GM11168 (cell line): ENCODE data around the gene CCDC7.
"Not testable (repeated sequence)": the region's sequence is repeated elsewhere in the genome, so short reads cannot be mapped to it uniquely, and the experiment has no call there.

Experiments
- in situ Hi-C: fragments of 300-500 bp; cut with MboI; formaldehyde crosslinking; loops from one replicate; pipeline ENCODE4 v1.12.0; 2022; ENCODE audit warnings: low sequenced_read_pairs; ENCODE audit not compliant: unreplicated experiment

The CCDC7 gene

GRCh38 chr10:32909456-32909855 lies 463.5 kb downstream of the CCDC7 start:
- in situ Hi-C loops: no loop called here

- in situ Hi-C loops: not testable (repeated sequence)
Observed at GRCh38 chr10:32909970-32910369, 464.0 kb downstream of the CCDC7 start.

- in situ Hi-C loops: no loop called here
Observed at GRCh38 chr10:32911285-32912016, 465.5 kb downstream of the CCDC7 start.

- in situ Hi-C loops: not testable (repeated sequence)
Observed at GRCh38 chr10:32917817-32918216, 471.9 kb downstream of the CCDC7 start.

GRCh38 chr10:32922170-32922569 lies 476.2 kb downstream of the CCDC7 start:
- in situ Hi-C loops: no loop called here

- in situ Hi-C loops: no loop called here
Observed at GRCh38 chr10:32923134-32923533, 477.2 kb downstream of the CCDC7 start.

GRCh38 chr10:32923849-32924248 lies 477.9 kb downstream of the CCDC7 start:
- in situ Hi-C loops: no loop called here
